GM18858 (cell line): Measurements from ENCODE around the gene TMEM187.

Source experiments
- ATAC-seq: cut with Tn5 transposase; IDR thresholded peaks from one replicate; pipeline ENCODE4 v1.9.1; 2021; ENCODE audit not compliant: unreplicated experiment

Gene TMEM187

GRCh38 chrX:153953892-153954557 is 18.5 kb upstream of the TMEM187 start:
- no peak for ATAC-seq

GRCh38 chrX:153954558-153955227 is 17.9 kb upstream of the TMEM187 start:
- no peak for ATAC-seq

- ATAC-seq, result no peak
Measured at GRCh38 chrX:153955228-153955732, 17.3 kb upstream of the TMEM187 start.

GRCh38 chrX:153956044-153956907 is 16.3 kb upstream of the TMEM187 start:
- no peak for ATAC-seq

GRCh38 chrX:153957224-153957623 is 15.3 kb upstream of the TMEM187 start:
- ATAC-seq, result no peak

- ATAC-seq, result no peak
Measured at GRCh38 chrX:153958605-153959004, 13.9 kb upstream of the TMEM187 start.

GRCh38 chrX:153959649-153960048 is 12.9 kb upstream of the TMEM187 start:
- ATAC-seq, result no peak

- no peak for ATAC-seq
Measured at GRCh38 chrX:153960077-153960476, 12.5 kb upstream of the TMEM187 start.

- ATAC-seq, result no peak
Measured at GRCh38 chrX:153960786-153961185, 11.8 kb upstream of the TMEM187 start.

GRCh38 chrX:153961292-153961691 is 11.3 kb upstream of the TMEM187 start:
- ATAC-seq, result no peak

- no peak for ATAC-seq
Measured at GRCh38 chrX:153963546-153963945, 9.0 kb upstream of the TMEM187 start.

GRCh38 chrX:153964105-153964504 is 8.4 kb upstream of the TMEM187 start:
- ATAC-seq, result no peak

GRCh38 chrX:153965406-153965805 is 7.1 kb upstream of the TMEM187 start:
- no peak for ATAC-seq

- no peak for ATAC-seq
Measured at GRCh38 chrX:153966283-153966688, 6.3 kb upstream of the TMEM187 start.

- ATAC-seq, result no peak
Measured at GRCh38 chrX:153966841-153967535, 5.6 kb upstream of the TMEM187 start.

- ATAC-seq, result no peak
Measured at GRCh38 chrX:153967536-153968224, 4.9 kb upstream of the TMEM187 start.

GRCh38 chrX:153968255-153968654 is 4.3 kb upstream of the TMEM187 start:
- no peak for ATAC-seq

- ATAC-seq, result no peak
Measured at GRCh38 chrX:153968754-153969124, 3.8 kb upstream of the TMEM187 start.

GRCh38 chrX:153969125-153969903 is 3.2 kb upstream of the TMEM187 start:
- no peak for ATAC-seq

- ATAC-seq, result no peak
Measured at GRCh38 chrX:153969904-153970356, 2.6 kb upstream of the TMEM187 start.
